K562 treated with DMSO at 1 percent for 24 hours (cell line): ENCODE measurements around the gene HNRNPA0. TPM values are rescaled to one million over a fixed set of nuclear protein-coding genes. Genes with fewer than 3 reads are reported as not detected.

ENCODE experiments used
- total RNA-seq: library from RNA; unstranded; fragments of 300-600 nt; gene quantifications from 2 replicates; pipeline ENCODE4 v1.2.3, GENCODE V29; 2022; ENCODE audit warnings: low read depth; ENCODE audit not compliant: insufficient read depth

The HNRNPA0 gene
- 45.4 and 45.6 TPM in 2 replicates for total RNA-seq

DNA sequence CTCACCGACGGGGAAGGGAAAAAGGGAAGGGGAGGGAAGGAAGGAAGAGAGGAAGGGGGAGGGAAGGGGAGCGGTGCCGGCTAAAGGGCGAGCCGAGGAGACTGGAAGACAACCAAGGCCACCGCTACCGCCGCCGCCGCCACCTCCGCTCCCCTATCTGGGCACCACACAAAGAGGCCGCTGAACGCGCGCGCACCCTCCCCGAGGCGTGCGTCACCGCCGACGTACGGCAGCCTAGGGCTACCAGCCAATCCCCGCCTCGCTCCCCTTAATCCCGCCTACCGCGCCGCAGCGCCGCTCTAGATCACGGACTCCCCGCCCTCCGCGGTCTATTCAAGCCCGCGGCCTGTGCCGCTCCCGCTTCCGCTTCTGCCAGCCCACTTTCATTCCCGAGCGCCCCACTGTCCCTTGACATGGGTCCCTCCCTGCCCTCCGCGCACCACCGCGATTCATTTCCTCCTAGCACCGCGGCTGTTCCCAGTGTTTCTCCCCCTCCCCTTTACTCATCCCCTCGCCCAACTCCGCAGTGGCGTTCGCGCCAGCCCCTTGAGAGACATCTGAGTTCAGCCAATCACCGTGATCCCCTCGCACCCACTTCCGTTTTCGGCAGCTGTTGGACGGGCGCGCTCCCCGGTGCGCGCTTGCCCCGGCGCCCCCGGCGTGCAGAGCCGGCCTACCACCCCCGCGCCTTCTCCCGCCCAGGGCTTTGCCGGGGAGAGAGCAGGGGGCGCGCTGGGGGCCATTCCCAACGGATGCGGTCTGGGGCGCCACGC lies at the start of gene HNRNPA0:
HNRNPA0 (minus strand) TSS at position 176 of the 773 bp plus-strand sequence. CDS start 297 bp downstream, outside the sequence.

DNA sequence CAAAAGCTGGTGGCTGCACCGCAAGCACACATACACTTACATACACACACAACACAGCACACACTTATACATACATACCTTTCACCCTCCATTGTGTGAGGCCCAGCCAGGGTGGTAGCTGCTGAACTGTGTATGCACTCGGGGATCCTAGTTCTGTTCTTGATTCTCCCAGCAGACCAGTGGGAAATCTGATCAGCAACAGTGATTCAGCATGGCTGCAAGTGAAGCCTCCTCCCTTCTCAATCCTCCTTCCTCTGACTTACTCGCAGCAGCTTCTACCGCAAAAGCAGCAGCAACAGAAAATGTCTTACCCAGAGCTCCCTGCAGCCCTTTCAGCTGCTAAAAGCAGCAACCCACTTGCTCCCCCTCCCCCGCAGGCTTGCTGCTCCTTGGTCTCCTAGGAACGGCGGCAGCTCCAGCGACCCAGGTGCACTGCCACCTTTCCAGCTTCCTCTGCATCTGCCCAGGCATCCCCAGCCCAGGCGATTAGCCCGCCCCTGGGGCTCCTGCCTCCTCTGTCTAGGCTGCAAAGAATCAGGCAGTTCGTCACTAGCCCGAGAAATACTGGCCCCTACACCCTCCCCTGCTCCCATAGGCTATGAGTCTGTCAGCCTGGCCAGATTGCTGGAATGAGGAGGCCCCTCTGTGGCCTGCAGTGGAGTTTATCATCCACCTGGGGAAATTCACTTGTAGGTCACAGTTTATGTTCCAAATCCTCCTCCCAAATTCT lies 18.4 kb downstream of the HNRNPA0 start, which contains the start of gene KLHL3:
KLHL3 (minus strand) TSS at position 535 of the 730 bp plus-strand sequence; CDS start at position 92, 443 bp downstream.

Other genes with a start within 250 kb of the HNRNPA0 start
- 2.5 and 5.0 TPM in 2 replicates for gene KLHL3, start 18.3 kb downstream of the HNRNPA0 start, total RNA-seq
- gene MYOT, start 113.5 kb upstream of the HNRNPA0 start, total RNA-seq = not detected in 2 replicates
- not detected in 2 replicates for gene PKD2L2, start 135.1 kb upstream of the HNRNPA0 start, total RNA-seq